ENCODE data around the gene UGT2B10.

The UGT2B10 gene

DNA sequence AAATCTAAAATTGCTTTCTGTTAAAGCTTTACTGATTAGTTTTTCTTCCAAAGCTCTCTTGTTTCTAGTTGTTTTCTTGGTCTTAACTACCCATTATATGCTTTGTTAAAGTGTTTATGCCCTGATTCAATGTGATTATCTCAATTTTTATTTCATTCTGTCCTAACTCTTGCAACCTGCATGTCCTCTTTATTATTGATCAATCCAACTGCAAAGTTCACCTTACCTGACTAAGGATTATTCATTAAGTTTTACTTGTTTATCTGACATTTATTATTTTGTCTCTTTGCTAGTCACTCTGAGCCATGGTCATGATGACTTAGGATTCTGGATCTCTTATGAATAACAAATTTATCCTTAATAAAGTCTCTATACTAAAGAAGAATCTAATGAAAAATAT is 15.8 kb downstream of the UGT2B10 start:
- H3K27ac ChIP-seq, result no peak overlapping the region

DNA sequence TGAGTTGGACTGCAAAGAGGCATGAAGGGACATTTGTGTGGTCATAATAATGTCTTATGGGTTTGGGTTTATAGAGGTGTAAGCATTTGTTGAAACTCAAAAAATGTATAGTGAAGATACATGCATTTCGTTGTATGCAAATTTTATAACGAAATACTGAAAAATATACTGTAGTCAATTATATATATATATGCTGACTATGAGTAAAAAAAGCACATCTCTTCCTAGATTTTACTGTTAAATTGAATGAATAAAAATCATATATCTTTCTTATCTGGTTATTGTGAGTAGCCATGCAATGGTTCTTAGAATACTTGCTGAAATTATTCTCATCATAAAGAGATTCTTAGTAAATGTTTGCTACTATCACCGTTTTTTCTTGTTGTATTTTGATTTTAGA is 34.5 kb downstream of the UGT2B10 start:
- H3K27me3 ChIP-seq, result no peaks in the 10 kb centered on the region
- no peaks in the 10 kb centered on the region for H3K9me3 ChIP-seq
- H3K4me1 ChIP-seq, result no peaks in the 10 kb centered on the region
- no peak overlapping the region for H3K4me3 ChIP-seq
- intact Hi-C loops (cut with DNase I; ENCODE audit: low total_unique reads), result no loop called here
- no peak overlapping the region for H3K27ac ChIP-seq
- DNase-seq, result no peak
- no peak for TF ChIP-seq CTCF (IDR thresholded peaks at IDR 0.05)
- H3K36me3 ChIP-seq, result no peaks in the 10 kb centered on the region

More for the DNA sequence above, 15.8 kb downstream of the UGT2B10 start:
- Histone ChIP-seq H3K9me3 (no peaks in the 10 kb centered on the region), H3K36me3 (no peaks in the 10 kb centered on the region), H3K4me3 (no peak overlapping the region), H3K27me3 (no peaks in the 10 kb centered on the region), H3K4me1 (no peaks in the 10 kb centered on the region)
- no peak for DNase-seq
- no peak for TF ChIP-seq CTCF (IDR thresholded peaks at IDR 0.05)
- intact Hi-C loops (cut with DNase I; ENCODE audit: low total_unique reads), result no loop called here

DNA sequence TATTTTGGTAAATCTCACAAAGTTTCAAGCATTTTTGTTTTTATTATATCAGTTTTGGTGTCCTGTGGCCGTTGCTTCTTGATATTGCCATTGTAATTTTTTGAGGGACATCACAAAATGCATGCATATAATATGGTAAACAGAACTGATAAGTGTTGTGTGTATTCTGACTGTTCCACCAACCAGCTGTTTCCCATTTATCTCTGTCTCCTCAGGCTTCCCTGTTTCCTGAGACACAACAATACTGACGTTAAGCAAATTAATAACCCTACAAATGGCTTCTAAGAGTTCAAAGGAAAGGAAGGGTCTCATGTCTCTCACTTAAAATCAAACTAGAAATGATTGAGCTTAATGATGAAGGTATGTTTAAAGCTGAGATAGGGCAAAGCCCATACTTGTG is 40.0 kb downstream of the UGT2B10 start:
- intact Hi-C loops (cut with DNase I; ENCODE audit: low total_unique reads), result no loop called here
- Histone ChIP-seq H3K27ac (no peak overlapping the region), H3K9me3 (peaks cover 0 to 8% (median 0%) of the 10 kb centered on the region in 3 donors), H3K36me3 (no peaks in the 10 kb centered on the region), H3K4me3 (no peak overlapping the region), H3K27me3 (no peaks in the 10 kb centered on the region), H3K4me1 (no peaks in the 10 kb centered on the region)
- TF ChIP-seq CTCF (IDR thresholded peaks at IDR 0.05), result no peak
- DNase-seq, result no peak

- intact Hi-C loops (cut with DNase I; ENCODE audit: low total_unique reads), result no loop called here
- no peaks in the 10 kb centered on the region for H3K4me1 ChIP-seq
- TF ChIP-seq CTCF (IDR thresholded peaks at IDR 0.05), result no peak
- peaks cover 0 to 8% (median 0%) of the 10 kb centered on the region in 3 donors for H3K9me3 ChIP-seq
- no peak overlapping the region for H3K27ac ChIP-seq
- DNase-seq, result no peak
- H3K4me3 ChIP-seq, result no peak overlapping the region
- H3K36me3 ChIP-seq, result no peaks in the 10 kb centered on the region
- H3K27me3 ChIP-seq, result no peaks in the 10 kb centered on the region
These were observed 42.2 kb downstream of the UGT2B10 start for GRCh38 chr4:68858039-68858438.

GRCh38 chr4:68859655-68860054 is 43.9 kb downstream of the UGT2B10 start:
- TF ChIP-seq CTCF (IDR thresholded peaks at IDR 0.05), result no peak
- H3K9me3 ChIP-seq, result peaks cover 0 to 8% (median 0%) of the 10 kb centered on the region in 3 donors
- DNase-seq, result no peak
- intact Hi-C loops (cut with DNase I; ENCODE audit: low total_unique reads), result no loop called here
- H3K4me1 ChIP-seq, result no peaks in the 10 kb centered on the region
- no peak overlapping the region for H3K27ac ChIP-seq
- no peak overlapping the region for H3K4me3 ChIP-seq
- H3K27me3 ChIP-seq, result no peaks in the 10 kb centered on the region
- H3K36me3 ChIP-seq, result no peaks in the 10 kb centered on the region

DNA sequence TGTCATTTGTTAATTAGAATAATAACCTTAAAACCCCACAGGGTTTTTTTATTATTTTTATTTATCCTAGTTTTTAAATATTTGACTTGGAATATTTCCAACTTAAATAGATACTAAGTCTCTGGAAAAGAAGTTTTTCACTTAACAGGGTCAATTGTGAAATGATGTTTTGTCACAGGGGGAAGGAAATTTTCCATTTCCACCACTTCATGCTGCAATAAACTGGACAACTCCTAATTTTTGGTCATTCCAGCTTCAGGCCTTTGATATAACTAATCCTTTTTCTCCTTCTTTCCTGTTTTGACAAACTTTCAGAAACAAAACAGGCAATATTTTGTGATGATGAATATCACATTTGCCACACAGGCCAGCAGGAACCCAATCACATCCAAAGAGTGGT is 45.3 kb downstream of the UGT2B10 start:
- H3K4me1 ChIP-seq, result no peaks in the 10 kb centered on the region
- H3K27me3 ChIP-seq, result no peaks in the 10 kb centered on the region
- no peak for TF ChIP-seq CTCF (IDR thresholded peaks at IDR 0.05)
- no peak for DNase-seq
- H3K36me3 ChIP-seq, result no peaks in the 10 kb centered on the region
- intact Hi-C loops (cut with DNase I; ENCODE audit: low total_unique reads), result no loop called here
- H3K27ac ChIP-seq, result no peak overlapping the region
- no peak overlapping the region for H3K4me3 ChIP-seq
- peaks cover 0 to 8% (median 0%) of the 10 kb centered on the region in 3 donors for H3K9me3 ChIP-seq
